ENCODE data around the gene DDAH1.

DNA sequence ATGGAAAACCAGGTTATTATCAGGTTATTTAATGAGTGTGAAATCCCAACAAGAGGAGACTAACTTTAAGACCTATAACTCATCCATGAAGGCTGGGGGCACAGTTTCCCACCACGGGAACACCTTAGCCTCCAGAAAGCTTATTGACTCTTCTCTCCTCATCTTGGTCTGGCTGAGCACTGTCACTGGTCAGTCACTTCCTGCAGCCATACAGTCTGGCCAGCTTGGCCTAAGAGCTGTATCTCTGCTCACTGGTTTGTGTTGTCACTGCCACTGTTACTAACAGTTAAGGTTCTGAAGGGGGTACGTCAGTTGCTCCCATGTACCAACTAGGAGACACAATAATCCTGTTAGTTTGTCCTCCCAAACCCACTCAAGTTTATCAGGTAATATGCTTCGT lies 16.7 kb upstream of the DDAH1 start:
- no peak for TF ChIP-seq POLR2A (IDR thresholded peaks at IDR 0.05)
- TF ChIP-seq, protein P1, sequence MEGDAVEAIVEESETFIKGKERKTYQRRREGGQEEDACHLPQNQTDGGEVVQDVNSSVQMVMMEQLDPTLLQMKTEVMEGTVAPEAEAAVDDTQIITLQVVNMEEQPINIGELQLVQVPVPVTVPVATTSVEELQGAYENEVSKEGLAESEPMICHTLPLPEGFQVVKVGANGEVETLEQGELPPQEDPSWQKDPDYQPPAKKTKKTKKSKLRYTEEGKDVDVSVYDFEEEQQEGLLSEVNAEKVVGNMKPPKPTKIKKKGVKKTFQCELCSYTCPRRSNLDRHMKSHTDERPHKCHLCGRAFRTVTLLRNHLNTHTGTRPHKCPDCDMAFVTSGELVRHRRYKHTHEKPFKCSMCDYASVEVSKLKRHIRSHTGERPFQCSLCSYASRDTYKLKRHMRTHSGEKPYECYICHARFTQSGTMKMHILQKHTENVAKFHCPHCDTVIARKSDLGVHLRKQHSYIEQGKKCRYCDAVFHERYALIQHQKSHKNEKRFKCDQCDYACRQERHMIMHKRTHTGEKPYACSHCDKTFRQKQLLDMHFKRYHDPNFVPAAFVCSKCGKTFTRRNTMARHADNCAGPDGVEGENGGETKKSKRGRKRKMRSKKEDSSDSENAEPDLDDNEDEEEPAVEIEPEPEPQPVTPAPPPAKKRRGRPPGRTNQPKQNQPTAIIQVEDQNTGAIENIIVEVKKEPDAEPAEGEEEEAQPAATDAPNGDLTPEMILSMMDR (IDR thresholded peaks at IDR 0.05): no peak
- no peak for TF ChIP-seq EP300 (IDR thresholded peaks at IDR 0.05)

Data from gastroesophageal sphincter (tissue), 3 donors.